Immature natural killer cell (primary cell): ENCODE measurements around the gene OR1F1. TPM values are rescaled to one million over a fixed set of nuclear protein-coding genes. Genes with fewer than 3 reads are reported as not detected.
A peak's percentile ranks its signal among the peaks of the same experiment; 100 is the strongest.
"Not testable (repeated sequence)": the region's sequence is repeated elsewhere in the genome, so short reads cannot be mapped to it uniquely, and the experiment has no call there.

Experiments used
- DNase-seq, 3 donors: peaks; one replicate each; pipeline ENCODE4 v3.0.0; 2022; ENCODE audit warnings: mixed read lengths in 1 of 3
- H3K27ac Mint-ChIP-seq, 6 donors: one replicate each; pipeline ENCODE4 v1.8.0; 2020; ENCODE audit warnings: mixed read lengths in 6 of 6, mild to moderate bottlenecking in 5 of 6, inconsistent platforms in 4 of 6, moderate library complexity in 3 of 6
- H3K27me3 Mint-ChIP-seq, 3 donors: one replicate each; pipeline ENCODE4 v1.8.0; 2020 to 2021; ENCODE audit warnings: low read depth in 3 of 3, mild to moderate bottlenecking in 3 of 3, mixed read lengths in 3 of 3, moderate library complexity in 3 of 3, inconsistent platforms in 1 of 3
- H3K36me3 Mint-ChIP-seq, 3 donors: one replicate each; pipeline ENCODE4 v1.8.0; 2020; ENCODE audit warnings: mixed read lengths in 3 of 3, inconsistent platforms in 2 of 3, mild to moderate bottlenecking in 2 of 3
- H3K4me1 Mint-ChIP-seq, 2 donors: one replicate each; pipeline ENCODE4 v1.8.0; 2020; ENCODE audit warnings: inconsistent platforms in 2 of 2, mild to moderate bottlenecking in 2 of 2, mixed read lengths in 2 of 2, moderate library complexity in 1 of 2
- H3K4me3 Mint-ChIP-seq, 5 donors: one replicate each; pipeline ENCODE4 v1.8.0; 2020; ENCODE audit warnings: mild to moderate bottlenecking in 5 of 5, mixed read lengths in 5 of 5, inconsistent platforms in 3 of 5, moderate library complexity in 3 of 5
- H3K9me3 Mint-ChIP-seq, 6 donors: one replicate each; pipeline ENCODE4 v1.8.0; 2020; ENCODE audit warnings: mild to moderate bottlenecking in 6 of 6, mixed read lengths in 6 of 6, inconsistent platforms in 4 of 6, moderate library complexity in 3 of 6
- polyA plus RNA-seq, 3 donors: library from polyadenylated mRNA; unstranded; fragments of 300-500 nt; fragmentation: Illumina TruSeq; gene quantifications; one replicate each; pipeline ENCODE4 v1.2.3, GENCODE V29; 2021

The OR1F1 gene
- polyA plus RNA-seq, 3 donors from 2014 or later, result not detected

- Mint-ChIP-seq H3K4me1 (peaks cover 38 to 40% of the 10 kb centered on the region in 2 donors), H3K9me3 (peaks cover 0 to 5% (median 0%) of the 10 kb centered on the region in 6 donors), H3K27me3 (peaks cover 23 to 40% (median 35%) of the 10 kb centered on the region in 3 donors), H3K27ac (peak overlapping the region; percentile 83 to 97 (median 95)), H3K36me3 (no peaks in the 10 kb centered on the region), H3K4me3 (peak overlapping the region; percentile 80 to 88 (median 87))
- DNase-seq, result peak; percentile 85 to 90 (median 87)
Measured at GRCh38 chr16:3157229-3158025, 30.6 kb upstream of the OR1F1 start.

- peak overlapping the region; percentile 83 to 97 (median 95) for H3K27ac Mint-ChIP-seq
- peaks cover 0 to 5% (median 0%) of the 10 kb centered on the region in 6 donors for H3K9me3 Mint-ChIP-seq
- H3K4me3 Mint-ChIP-seq, result peak overlapping the region; percentile 80 to 88 (median 87)
- no peak for DNase-seq
- no peaks in the 10 kb centered on the region for H3K36me3 Mint-ChIP-seq
- H3K4me1 Mint-ChIP-seq, result peaks cover 37 to 38% of the 10 kb centered on the region in 2 donors
- peaks cover 18 to 35% (median 29%) of the 10 kb centered on the region in 3 donors for H3K27me3 Mint-ChIP-seq
Measured at GRCh38 chr16:3158026-3158509, 29.9 kb upstream of the OR1F1 start.

- peak overlapping the region; percentile 79 to 92 (median 91) for H3K4me3 Mint-ChIP-seq
Measured at GRCh38 chr16:3158510-3159314, 29.3 kb upstream of the OR1F1 start.

GRCh38 chr16:3161235-3162018 is 26.6 kb upstream of the OR1F1 start:
- Mint-ChIP-seq H3K36me3 (no peaks in the 10 kb centered on the region), H3K27ac (no peak overlapping the region), H3K9me3 (peaks cover 0 to 5% (median 0%) of the 10 kb centered on the region in 6 donors), H3K4me1 (peaks cover 41 to 46% of the 10 kb centered on the region in 2 donors), H3K4me3 (peak overlapping the region; percentile 39 to 64 (median 47)), H3K27me3 (peaks cover 17 to 33% (median 29%) of the 10 kb centered on the region in 3 donors)
- no peak for DNase-seq

More at GRCh38 chr16:3158510-3159314, 29.3 kb upstream of the OR1F1 start:
- Mint-ChIP-seq H3K9me3 (peaks cover 0 to 5% (median 0%) of the 10 kb centered on the region in 6 donors), H3K4me1 (peaks cover 38 to 40% of the 10 kb centered on the region in 2 donors), H3K36me3 (no peaks in the 10 kb centered on the region), H3K27ac (peak overlapping the region; percentile 87 to 96 (median 92)), H3K27me3 (peaks cover 18 to 35% (median 29%) of the 10 kb centered on the region in 3 donors)
- DNase-seq, result peak; percentile 84 to 88 (median 86)

GRCh38 chr16:3164121-3164991 is 23.6 kb upstream of the OR1F1 start:
- no peak for DNase-seq
- no peaks in the 10 kb centered on the region for H3K9me3 Mint-ChIP-seq
- peaks cover 0 to 24% (median 8%) of the 10 kb centered on the region in 3 donors for H3K27me3 Mint-ChIP-seq
- peak overlapping the region in 1 of 6 donors; percentile 71 for H3K27ac Mint-ChIP-seq
- H3K36me3 Mint-ChIP-seq, result no peaks in the 10 kb centered on the region
- H3K4me1 Mint-ChIP-seq, result peaks cover 22 to 26% of the 10 kb centered on the region in 2 donors
- H3K4me3 Mint-ChIP-seq, result no peak overlapping the region

GRCh38 chr16:3165111-3165822 is 22.7 kb upstream of the OR1F1 start:
- H3K27me3 Mint-ChIP-seq, result peaks cover 0 to 25% (median 3%) of the 10 kb centered on the region in 3 donors

GRCh38 chr16:3166505-3166886 is 21.5 kb upstream of the OR1F1 start:
- no peaks in the 10 kb centered on the region for H3K9me3 Mint-ChIP-seq
- no peaks in the 10 kb centered on the region for H3K36me3 Mint-ChIP-seq
- peak overlapping the region in 1 of 6 donors; percentile 40 for H3K27ac Mint-ChIP-seq
- no peak overlapping the region for H3K4me3 Mint-ChIP-seq
- peaks cover 21 to 32% of the 10 kb centered on the region in 2 donors for H3K4me1 Mint-ChIP-seq
- DNase-seq, result no peak
- H3K27me3 Mint-ChIP-seq, result peaks cover 5 to 35% (median 10%) of the 10 kb centered on the region in 3 donors

More at GRCh38 chr16:3165111-3165822, 22.7 kb upstream of the OR1F1 start:
- peaks cover 13 to 20% of the 10 kb centered on the region in 2 donors for H3K4me1 Mint-ChIP-seq
- H3K36me3 Mint-ChIP-seq, result no peaks in the 10 kb centered on the region
- DNase-seq, result no peak
- no peaks in the 10 kb centered on the region for H3K9me3 Mint-ChIP-seq
- H3K4me3 Mint-ChIP-seq, result peak overlapping the region; percentile 38 to 71 (median 64)
- peak overlapping the region; percentile 9 to 81 (median 61) for H3K27ac Mint-ChIP-seq

- not testable (repeated sequence) for DNase-seq, H3K36me3 Mint-ChIP-seq, H3K4me3 Mint-ChIP-seq, H3K9me3 Mint-ChIP-seq, H3K27ac Mint-ChIP-seq
- Mint-ChIP-seq H3K27me3 (peaks cover 17 to 42% (median 25%) of the 10 kb centered on the region in 3 donors), H3K4me1 (peaks cover 32 to 36% of the 10 kb centered on the region in 2 donors)
Measured at GRCh38 chr16:3168729-3169128, 19.3 kb upstream of the OR1F1 start.

GRCh38 chr16:3170440-3171180 is 17.4 kb upstream of the OR1F1 start:
- Mint-ChIP-seq H3K4me3 (peak overlapping the region; percentile 72 to 85 (median 82)), H3K4me1 (peaks cover 34 to 35% of the 10 kb centered on the region in 2 donors), H3K27me3 (peaks cover 26 to 58% (median 38%) of the 10 kb centered on the region in 3 donors), H3K9me3 (no peaks in the 10 kb centered on the region), H3K36me3 (no peaks in the 10 kb centered on the region), H3K27ac (peak overlapping the region in 1 of 6 donors; percentile 71)
- peak in 1 of 3 donors; percentile 28 for DNase-seq

- Mint-ChIP-seq H3K4me1 (peaks cover 36 to 37% of the 10 kb centered on the region in 2 donors), H3K9me3 (no peaks in the 10 kb centered on the region), H3K27ac (peak overlapping the region in 3 of 6 donors; percentile 66 to 71 (median 69)), H3K4me3 (peak overlapping the region; percentile 72 to 85 (median 82)), H3K36me3 (no peaks in the 10 kb centered on the region), H3K27me3 (peaks cover 29 to 64% (median 43%) of the 10 kb centered on the region in 3 donors)
- peak in 1 of 3 donors; percentile 34 for DNase-seq
Measured at GRCh38 chr16:3171181-3171854, 16.7 kb upstream of the OR1F1 start.
